Right cardiac atrium (tissue), 5 donors: Measurements from ENCODE around the gene SOX4. TPM values are rescaled to one million over a fixed set of nuclear protein-coding genes. Genes with fewer than 3 reads are reported as not detected.
A peak's percentile ranks its signal among the peaks of the same experiment; 100 is the strongest.

Source experiments
- ATAC-seq, 2 donors: fragments of 200-7000 bp; cut with Tn5 transposase; one replicate each; pipeline versions ENCODE4 v1.8.0 to v1.9.1; 2020; ENCODE audit warnings: moderate library complexity in 2 of 2, mild to moderate bottlenecking in 1 of 2
- DNase-seq, 3 donors: peaks; one replicate each; pipeline ENCODE4 v3.0.0-alpha.2; 2020
- H3K27ac ChIP-seq: one replicate; pipeline ENCODE4 v1.5.1; 2013; ENCODE audit warnings: mild to moderate bottlenecking, low read length, control low read depth, moderate library complexity
- H3K27me3 ChIP-seq: one replicate; pipeline ENCODE4 v1.6.1; 2013; ENCODE audit not compliant: control insufficient read depth, insufficient read depth
- H3K4me1 ChIP-seq: one replicate; pipeline ENCODE4 v1.6.1; 2013; ENCODE audit warnings: low read length; ENCODE audit not compliant: control insufficient read depth, insufficient read depth
- H3K4me3 ChIP-seq: one replicate; pipeline ENCODE4 v1.5.1; 2013; ENCODE audit warnings: low read length, control low read depth
- H3K9me3 ChIP-seq: one replicate; pipeline ENCODE4 v1.6.1; 2013; ENCODE audit warnings: low read length; ENCODE audit not compliant: control insufficient read depth
- WGBS: extraction: QIAGEN DNeasy Blood & Tissue Kit; methylation state at CpG from one replicate; pipeline ENCODE4 v1.1.7; 2013; 5-methylcytosine and 5-hydroxymethylcytosine counted together
- intact Hi-C, 4 donors: fragments of 100-400 bp; cut with DNase I; formaldehyde crosslinking; loops; one replicate each; pipeline versions ENCODE4 v1.11.0 to v1.14.0; 2022 to 2023
- polyA plus RNA-seq: library from polyadenylated mRNA; stranded (reverse); fragments of 200-250 nt; gene quantifications from one replicate; pipeline ENCODE4 v1.2.3, GENCODE V29; 2013
- total RNA-seq, 4 donors: library from RNA; stranded (reverse); fragmentation: NEBNext Ultra II Directional; extraction: Animal tissue kit (Norgen Biotek cat#: 25700); gene quantifications; one replicate each; pipeline ENCODE4 v1.2.1, GENCODE V29; 2021
- donor health status: healthy with polysubstance abuse.
- donor health status: DM: no; HTN: yes; CAD: no.
- donor health status: DM: no; HTN: no; CAD: no.
- donor health status: DM: no; HTN: yes; CAD: no; lungs with severe emphysema.
- donor health status: DM: yes; HTN: yes; CAD: no.

SOX4 gene
- total and polyA plus RNA-seq, 5 donors, result 2.9 to 8.7 (median 6.0) TPM

- intact Hi-C loops, result loop anchor here in 1 of 4 donors (10.0 kb wide), 1 partner anchor 131 kb away; no protein-coding TSS in a partner anchor
- Histone ChIP-seq H3K9me3 (no peaks in the 10 kb centered on the region), H3K27ac (no peak overlapping the region), H3K27me3 (no peaks in the 10 kb centered on the region), H3K4me1 (no peaks in the 10 kb centered on the region), H3K4me3 (no peak overlapping the region)
- 78% methylated on average over 2 of the region's 2 CpGs for WGBS
- ATAC-seq, result no peak
- no peak for DNase-seq
Measured at GRCh38 chr6:21613809-21614208, 20.3 kb downstream of the SOX4 start.

DNA sequence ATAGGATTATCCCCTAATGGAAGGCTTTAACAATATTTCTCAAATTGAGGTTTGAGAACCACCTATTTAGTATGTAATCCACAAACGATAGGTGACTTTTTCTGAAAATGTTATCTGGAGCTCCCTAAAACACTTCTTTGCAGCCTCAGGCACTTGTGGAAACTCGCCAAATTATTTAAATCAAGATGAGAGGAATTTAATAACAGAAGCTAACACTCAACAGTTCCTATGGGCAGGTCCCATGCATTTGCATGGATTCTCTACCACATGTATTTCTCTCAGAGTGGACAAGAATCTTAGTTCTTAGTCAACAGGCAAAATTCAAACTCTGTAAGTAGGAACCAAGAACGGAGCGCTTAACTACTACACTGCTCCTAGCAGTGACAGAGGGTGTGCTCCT is 20.7 kb downstream of the SOX4 start:
- DNase-seq (no peak), ATAC-seq (no peak)
- no peak overlapping the region for H3K27ac ChIP-seq
- H3K4me1 ChIP-seq, result no peaks in the 10 kb centered on the region
- 95% methylated on average over 4 of the region's 4 CpGs for WGBS
- intact Hi-C loops, result loop anchor here in 1 of 4 donors (10.0 kb wide), 1 partner anchor 131 kb away; no protein-coding TSS in a partner anchor
- no peaks in the 10 kb centered on the region for H3K27me3 ChIP-seq
- H3K4me3 ChIP-seq, result no peak overlapping the region
- H3K9me3 ChIP-seq, result no peaks in the 10 kb centered on the region

DNA sequence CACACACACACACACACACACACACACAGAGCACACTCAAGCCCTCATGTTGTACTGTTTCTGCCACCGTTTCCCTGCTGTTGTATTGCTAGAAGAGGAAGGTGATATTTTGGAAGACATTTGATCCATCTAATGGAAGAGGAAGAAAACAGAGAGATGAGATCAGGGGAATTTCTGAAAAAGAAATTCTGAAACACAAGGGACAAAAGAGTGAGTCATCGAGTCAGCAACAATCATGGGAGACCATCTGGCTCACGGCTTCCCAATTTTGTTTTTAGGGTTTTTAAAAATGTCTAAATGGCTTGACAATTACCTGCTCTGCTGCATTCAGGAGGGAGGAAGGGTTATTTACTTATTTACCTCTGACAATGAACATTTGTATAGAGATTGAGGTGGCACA is 22.0 kb downstream of the SOX4 start:
- no peak for ATAC-seq

DNA sequence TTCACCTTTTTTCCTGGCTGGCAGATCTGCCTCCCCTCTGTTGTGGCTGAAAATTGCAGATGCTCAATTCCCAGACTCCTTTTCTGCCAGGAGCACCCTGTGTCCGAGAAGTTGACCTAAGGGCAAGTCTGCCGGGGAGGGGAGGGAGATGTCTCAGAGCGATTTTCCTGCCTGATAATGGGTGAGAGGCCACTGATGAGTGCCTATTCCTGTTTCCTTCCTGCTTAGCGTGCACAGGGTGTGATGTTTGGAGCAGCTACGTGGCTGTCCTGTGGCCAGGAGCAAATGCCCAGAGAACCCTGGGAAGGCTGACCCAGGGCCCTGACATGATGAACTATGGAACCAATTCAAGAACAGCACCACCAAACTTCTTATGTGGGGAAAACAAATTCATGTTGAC is 22.5 kb downstream of the SOX4 start:
- intact Hi-C loops, result loop anchor here in 1 of 4 donors (10.0 kb wide), 1 partner anchor 129 kb away; no protein-coding TSS in a partner anchor
- WGBS, result 43% methylated on average over 5 of the region's 5 CpGs
- H3K9me3 ChIP-seq, result no peaks in the 10 kb centered on the region
- no peaks in the 10 kb centered on the region for H3K4me1 ChIP-seq
- no peak overlapping the region for H3K4me3 ChIP-seq
- ATAC-seq (peak in 1 of 2 donors; percentile 53), DNase-seq (no peak)
- H3K27me3 ChIP-seq, result no peaks in the 10 kb centered on the region
- no peak overlapping the region for H3K27ac ChIP-seq

More for the DNA sequence above, 22.0 kb downstream of the SOX4 start:
- H3K27ac ChIP-seq, result no peak overlapping the region
- intact Hi-C loops, result loop anchor here in 1 of 4 donors (10.0 kb wide), 1 partner anchor 129 kb away; no protein-coding TSS in a partner anchor
- no peak for DNase-seq
- WGBS, result 48% methylated on average over 3 of the region's 3 CpGs
- no peaks in the 10 kb centered on the region for H3K9me3 ChIP-seq
- H3K4me3 ChIP-seq, result no peak overlapping the region
- no peaks in the 10 kb centered on the region for H3K4me1 ChIP-seq
- H3K27me3 ChIP-seq, result no peaks in the 10 kb centered on the region

DNA sequence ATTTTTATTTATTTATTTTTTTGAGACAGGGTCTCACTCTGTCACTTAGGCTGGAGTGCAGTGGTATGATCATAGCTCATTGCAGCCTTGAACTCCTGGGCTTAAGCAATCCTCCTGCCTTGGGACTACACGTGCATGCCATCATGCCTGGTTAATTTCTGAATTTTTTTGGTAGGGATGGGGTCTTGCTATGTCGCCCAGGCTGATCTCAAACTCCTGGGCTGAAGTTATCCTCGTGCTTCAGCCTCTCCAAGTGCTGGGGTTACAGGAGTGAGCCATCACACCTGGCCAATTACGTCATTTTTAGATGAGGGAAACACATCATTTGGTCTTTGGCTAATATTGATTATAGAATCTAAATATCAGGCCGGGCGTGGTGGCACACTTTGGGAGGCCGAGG is 32.1 kb downstream of the SOX4 start:
- DNase-seq (no peak), ATAC-seq (no peak)
- intact Hi-C loops, result no loop called here
- no peaks in the 10 kb centered on the region for H3K9me3 ChIP-seq
- H3K4me3 ChIP-seq, result no peak overlapping the region
- no peak overlapping the region for H3K27ac ChIP-seq
- whole genome bisulfite sequencing, result 96% methylated on average over 7 of the region's 7 CpGs
- H3K27me3 ChIP-seq, result no peaks in the 10 kb centered on the region
- no peaks in the 10 kb centered on the region for H3K4me1 ChIP-seq

DNA sequence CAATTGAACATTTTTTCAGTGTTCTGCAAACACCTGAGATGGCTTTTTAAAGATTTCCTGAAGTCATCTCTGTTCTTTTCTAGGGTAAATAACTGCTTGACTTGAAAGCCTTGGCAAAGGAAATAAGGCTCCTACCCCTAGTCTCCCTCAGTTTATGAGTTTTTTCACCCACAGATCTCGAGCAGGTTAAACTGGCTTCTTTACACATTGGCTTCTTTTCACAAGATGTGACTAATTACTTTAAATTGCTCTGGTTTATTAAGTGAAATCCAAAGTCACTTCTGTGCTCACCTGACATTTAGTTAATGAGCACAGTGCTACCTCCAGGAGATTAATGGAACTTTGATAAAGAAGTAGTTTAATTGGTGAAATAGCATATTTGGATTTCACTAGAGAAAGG is 33.2 kb downstream of the SOX4 start:
- intact Hi-C loops, result no loop called here
- DNase-seq (no peak), ATAC-seq (no peak)
- no peaks in the 10 kb centered on the region for H3K9me3 ChIP-seq
- WGBS, result 84% methylated on average over 1 of the region's 1 CpG
- H3K4me3 ChIP-seq, result no peak overlapping the region
- H3K4me1 ChIP-seq, result no peaks in the 10 kb centered on the region
- no peak overlapping the region for H3K27ac ChIP-seq
- no peaks in the 10 kb centered on the region for H3K27me3 ChIP-seq

DNA sequence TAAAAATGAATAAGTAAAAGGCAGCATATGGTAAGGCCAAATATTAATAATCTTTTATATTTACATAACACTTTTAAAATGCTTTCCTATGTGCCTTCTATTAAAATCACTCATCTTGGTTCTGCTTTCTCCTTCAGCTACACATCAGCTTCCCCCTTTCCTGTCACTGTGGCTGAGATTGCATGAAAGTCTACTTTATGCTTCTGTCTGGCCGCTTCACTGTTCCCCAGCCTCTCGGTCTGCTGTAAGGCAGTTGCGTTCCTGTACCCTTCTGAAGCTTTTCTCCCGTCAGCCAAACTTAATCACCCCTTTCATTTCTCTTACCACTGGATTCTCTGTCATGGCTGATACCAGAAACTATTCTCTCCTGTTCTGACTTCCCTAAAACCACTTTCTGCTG is 34.6 kb downstream of the SOX4 start:
- H3K4me1 ChIP-seq, result no peaks in the 10 kb centered on the region
- ATAC-seq (no peak), DNase-seq (no peak)
- H3K27ac ChIP-seq, result no peak overlapping the region
- no peaks in the 10 kb centered on the region for H3K9me3 ChIP-seq
- H3K27me3 ChIP-seq, result no peaks in the 10 kb centered on the region
- 88% methylated on average over 4 of the region's 4 CpGs for WGBS
- H3K4me3 ChIP-seq, result no peak overlapping the region
- intact Hi-C loops, result no loop called here

GRCh38 chr6:21633511-21634109 is 40.1 kb downstream of the SOX4 start:
- intact Hi-C loops, result no loop called here
- Histone ChIP-seq H3K27me3 (no peaks in the 10 kb centered on the region), H3K9me3 (no peaks in the 10 kb centered on the region), H3K27ac (no peak overlapping the region), H3K4me1 (no peaks in the 10 kb centered on the region), H3K4me3 (no peak overlapping the region)
- WGBS, result 97% methylated on average over 9 of the region's 9 CpGs
- DNase-seq (no peak), ATAC-seq (no peak)

- H3K27me3 ChIP-seq, result no peaks in the 10 kb centered on the region
- DNase-seq (no peak), ATAC-seq (peak; percentile 47 to 83)
- no peaks in the 10 kb centered on the region for H3K4me1 ChIP-seq
- H3K27ac ChIP-seq, result no peak overlapping the region
- H3K9me3 ChIP-seq, result no peaks in the 10 kb centered on the region
- 19% methylated on average over 4 of the region's 4 CpGs for WGBS
- H3K4me3 ChIP-seq, result no peak overlapping the region
- intact Hi-C loops, result no loop called here
Measured at GRCh38 chr6:21634582-21634981, 41.0 kb downstream of the SOX4 start.

- H3K4me3 ChIP-seq, result no peak overlapping the region
- intact Hi-C loops, result no loop called here
- H3K4me1 ChIP-seq, result no peaks in the 10 kb centered on the region
- no peaks in the 10 kb centered on the region for H3K27me3 ChIP-seq
- H3K27ac ChIP-seq, result no peak overlapping the region
- ATAC-seq (no peak), DNase-seq (no peak)
- H3K9me3 ChIP-seq, result no peaks in the 10 kb centered on the region
Measured at GRCh38 chr6:21636876-21637275, 43.3 kb downstream of the SOX4 start.

GRCh38 chr6:21639316-21639715 is 45.8 kb downstream of the SOX4 start:
- no peak for DNase-seq
- WGBS, result 71% methylated on average over 5 of the region's 5 CpGs
- Histone ChIP-seq H3K9me3 (no peaks in the 10 kb centered on the region), H3K4me3 (no peak overlapping the region), H3K27me3 (no peaks in the 10 kb centered on the region), H3K4me1 (no peaks in the 10 kb centered on the region), H3K27ac (no peak overlapping the region)
- ATAC-seq, result no peak
- intact Hi-C loops, result no loop called here
